GM12892 (cell line): ENCODE results near the gene CFAP20DC.
"Not testable (repeated sequence)": the region's sequence is repeated elsewhere in the genome, so short reads cannot be mapped to it uniquely, and the experiment has no call there.

Experiments used
- DNase-seq: peaks from one replicate; pipeline ENCODE4 v3.0.0; 2011; ENCODE audit not compliant: insufficient read length
- FAIRE-seq: peaks from 2 replicates; lab custom pipeline; 2011; peaks lifted over from hg19 to GRCh38; lab: Jason Lieb, UNC
- POLR2A ChIP-seq: IDR thresholded peaks from 2 replicates; pipeline ENCODE4 v1.6.1; 2011; ENCODE audit warnings: low read depth, low read length, control low read depth
- POLR2AphosphoS5 ChIP-seq: IDR thresholded peaks from 2 replicates; pipeline ENCODE4 v1.6.1; 2011; ENCODE audit warnings: low read depth, low read length, control low read depth
- TAF1 ChIP-seq: IDR thresholded peaks from 2 replicates; pipeline ENCODE4 v1.6.1; 2011; ENCODE audit warnings: low read depth, mild to moderate bottlenecking, control low read depth, low read length, borderline replicate concordance

The CFAP20DC gene

GRCh38 chr3:58857402-58857801 is 192.4 kb downstream of the CFAP20DC start:
- FAIRE-seq = no peak

GRCh38 chr3:58848826-58849225 is 201.0 kb downstream of the CFAP20DC start:
- TF ChIP-seq POLR2A = no peak
- no peak for TF ChIP-seq POLR2AphosphoS5
- DNase-seq (no peak), FAIRE-seq (no peak)

More at GRCh38 chr3:58857402-58857801, 192.4 kb downstream of the CFAP20DC start:
- TF ChIP-seq POLR2AphosphoS5 = no peak
- TF ChIP-seq TAF1 = no peak
- TF ChIP-seq POLR2A = no peak
- no peak for DNase-seq

- not testable (repeated sequence) for DNase-seq
Observed at GRCh38 chr3:58842050-58842747, 207.6 kb downstream of the CFAP20DC start.

GRCh38 chr3:58840949-58841348 is 208.9 kb downstream of the CFAP20DC start:
- DNase-seq (no peak), FAIRE-seq (no peak)
- no peak for TF ChIP-seq POLR2AphosphoS5
- no peak for TF ChIP-seq POLR2A
- no peak for TF ChIP-seq TAF1

More at GRCh38 chr3:58842050-58842747, 207.6 kb downstream of the CFAP20DC start:
- not testable (repeated sequence) for FAIRE-seq

GRCh38 chr3:58839964-58840363 is 209.9 kb downstream of the CFAP20DC start:
- DNase-seq = no peak
- no peak for FAIRE-seq
- TF ChIP-seq POLR2AphosphoS5 = no peak
- TF ChIP-seq POLR2A = no peak
- no peak for TF ChIP-seq TAF1

GRCh38 chr3:58839187-58839586 is 210.6 kb downstream of the CFAP20DC start:
- TF ChIP-seq TAF1 = no peak
- TF ChIP-seq POLR2AphosphoS5 = no peak
- no peak for TF ChIP-seq POLR2A
- DNase-seq = no peak
- FAIRE-seq = no peak

GRCh38 chr3:58837856-58838255 is 212.0 kb downstream of the CFAP20DC start:
- TF ChIP-seq POLR2AphosphoS5 (no peak), POLR2A (no peak), TAF1 (no peak)
- no peak for FAIRE-seq
- DNase-seq = no peak

GRCh38 chr3:58837141-58837843 is 212.5 kb downstream of the CFAP20DC start:
- FAIRE-seq = no peak
- no peak for TF ChIP-seq POLR2A
- no peak for TF ChIP-seq TAF1
- no peak for TF ChIP-seq POLR2AphosphoS5
- no peak for DNase-seq

GRCh38 chr3:58835086-58835485 is 214.7 kb downstream of the CFAP20DC start:
- FAIRE-seq (no peak), DNase-seq (no peak)

GRCh38 chr3:58833491-58833890 is 216.3 kb downstream of the CFAP20DC start:
- no peak for FAIRE-seq
- TF ChIP-seq POLR2AphosphoS5 (no peak), TAF1 (no peak), POLR2A (no peak)
- DNase-seq = no peak

More at GRCh38 chr3:58835086-58835485, 214.7 kb downstream of the CFAP20DC start:
- TF ChIP-seq TAF1 (no peak), POLR2AphosphoS5 (no peak), POLR2A (no peak)

GRCh38 chr3:58829321-58830000 is 220.4 kb downstream of the CFAP20DC start:
- DNase-seq (no peak), FAIRE-seq (no peak)
- TF ChIP-seq POLR2A (no peak), POLR2AphosphoS5 (no peak), TAF1 (no peak)
